22Rv1 (cell line): ENCODE results near the gene TENM4.

Experiments used
- CTCF ChIP-seq: fragments of 450-650 bp; IDR thresholded peaks from 2 replicates; pipeline ENCODE4 v1.5.1; 2017; ENCODE audit warnings: mild to moderate bottlenecking
- ZFX ChIP-seq: fragments of 450-650 bp; IDR thresholded peaks from 2 replicates; pipeline ENCODE4 v1.6.1; 2017; ENCODE audit warnings: antibody characterized with exemption, borderline replicate concordance

GRCh38 chr11:79033833-79034232 is 407.0 kb downstream of the TENM4 start:
- TF ChIP-seq CTCF: no peak
- no peak for TF ChIP-seq ZFX
